Measurements from ENCODE around the gene ELOVL6. TPM values are rescaled to one million over a fixed set of nuclear protein-coding genes. Genes with fewer than 3 reads are reported as not detected.

ELOVL6 gene
- total and polyA plus RNA-seq, 9 of the 15 experiments (the other 6 are each of a cell fraction or from before 2014, with no cell fraction given), result 18.3 to 82.6 (median 46.0) TPM

GRCh38 chr4:110055158-110055768 is 143.2 kb downstream of the ELOVL6 start (continued):
- TF ChIP-seq THAP12 (CRISPR knock-in tag; IDR thresholded peaks at IDR 0.05) (no peak), ZNF324 (CRISPR knock-in tag; IDR thresholded peaks at IDR 0.05) (no peak)

- FAIRE-seq, result peak; percentile 89
- TF ChIP-seq PYGO2 (tag; IDR thresholded peaks at IDR 0.05), result no peak
- no peak for TF ChIP-seq ARID1B (IDR thresholded peaks at IDR 0.05)
- TF ChIP-seq SOX6 (IDR thresholded peaks at IDR 0.05), result no peak
- TF ChIP-seq STAG1 (CRISPR knock-in tag; IDR thresholded peaks at IDR 0.05; ENCODE audit: borderline replicate concordance), result no peak
- no peak for TF ChIP-seq RREB1 (CRISPR knock-in tag; IDR thresholded peaks at IDR 0.05)
- TF ChIP-seq ZNF57 (CRISPR knock-in tag; IDR thresholded peaks at IDR 0.05), result no peak
- TF ChIP-seq ZBTB26 (CRISPR knock-in tag; IDR thresholded peaks at IDR 0.05), result no peak
Observed at GRCh38 chr4:110049951-110050925, 148.2 kb downstream of the ELOVL6 start.

More at GRCh38 chr4:110049951-110050925, 148.2 kb downstream of the ELOVL6 start:
- Histone ChIP-seq H2AFZ (ENCODE audit: low read depth, low read length) (no peak overlapping the region), H3K36me3 (ENCODE audit: control insufficient read depth, insufficient read depth, low read length) (peaks cover 59% of the 10 kb centered on the region), H3K27ac (ENCODE audit: extremely low read depth, low read depth, low read length) (no peak overlapping the region), H3K9me1 (ENCODE audit: control insufficient read depth, insufficient read depth, low read length) (no peaks in the 10 kb centered on the region), H3K9ac (ENCODE audit: insufficient read depth in 1 of 2, low read depth in 2 of 2, low read length in 2 of 2) (no peak overlapping the region), H3K4me2 (ENCODE audit: insufficient read depth, low read length) (no peak overlapping the region), H3K27me3 (ENCODE audit: control insufficient read depth in 2 of 2, insufficient read depth in 2 of 2, low read length in 2 of 2) (no peaks in the 10 kb centered on the region), H3K79me2 (ENCODE audit: control insufficient read depth, insufficient read depth, low read length) (no peaks in the 10 kb centered on the region), H3K4me1 (replicated peaks in 1 of 2; ENCODE audit: control insufficient read depth in 2 of 2, insufficient read depth in 2 of 2, low read length in 2 of 2) (no peaks in the 10 kb centered on the region), H3K4me3 (no peak overlapping the region), H4K20me1 (replicated peaks; ENCODE audit: control insufficient read depth, insufficient read depth, low read length) (no peaks in the 10 kb centered on the region), H3K9me3 (replicated peaks; ENCODE audit: control insufficient read depth, insufficient read depth, low read depth, low read length) (no peaks in the 10 kb centered on the region)
- intact Hi-C loops (cut with micrococcal nuclease) (loop anchor here (5.0 kb wide), 2 partner anchors 147 to 162 kb away; partner anchors contain the start of gene ELOVL6), in situ Hi-C loops (cut with MboI) (no loop called here)
- POLR2A ChIA-PET, result interaction anchor here (0.6 to 2.6 kb wide), 2 partner anchors 10 to 11 kb away, joined by 3 to 7 read pairs; no protein-coding TSS in a partner anchor
- DNase-seq (ENCODE audit: extremely low read depth in 1 of 4, low spot score in 3 of 4), result peak; percentile 48 to 65 (median 60)
- peak; percentile 77 for ATAC-seq
- CTCF ChIA-PET (ENCODE audit: low intra/inter-chr PET ratio), result interaction anchor here (0.9 to 1.2 kb wide), 3 partner anchors 458 to 465 kb away, joined by 4 to 5 read pairs (median 5); no protein-coding TSS in a partner anchor
- 49% methylated on average over 9 of the region's 9 CpGs for WGBS (ENCODE audit: insufficient coverage, low coverage, missing lambda C conversion rate)
- no TSS peak for BruUV-seq (replicated peaks)
